Cardiac muscle cell (in vitro differentiated cells and primary cell): Measurements from ENCODE around the gene TMEM52B. TPM values are rescaled to one million over a fixed set of nuclear protein-coding genes. Genes with fewer than 3 reads are reported as not detected.

ENCODE experiments used
- DNase-seq, 2 donors: peaks; one replicate each; pipeline versions ENCODE4 v3.0.0 to v3.0.0-alpha.2; 2010 to 2017; ENCODE audit warnings: low read depth in 1 of 2, low spot score in 1 of 2
- H3K27ac ChIP-seq: fragments of 200-600 bp; sonication (generic); 2 replicates; pipeline ENCODE4 v1.5.1; 2016
- H3K27me3 ChIP-seq: fragments of 200-600 bp; sonication (generic); 2 replicates; pipeline ENCODE4 v1.6.0; 2016; ENCODE audit warnings: control low read depth
- H3K36me3 ChIP-seq: fragments of 200-600 bp; sonication (generic); 2 replicates; pipeline ENCODE4 v1.5.1; 2016; ENCODE audit warnings: control low read depth
- H3K4me1 ChIP-seq: fragments of 200-600 bp; sonication (generic); 2 replicates; pipeline ENCODE4 v1.8.1; 2017; ENCODE audit warnings: low read depth, mild to moderate bottlenecking, mixed run types
- H3K4me3 ChIP-seq: fragments of 200-600 bp; sonication (generic); 2 replicates; pipeline ENCODE4 v1.5.1; 2016; ENCODE audit warnings: mild to moderate bottlenecking
- H3K9me3 ChIP-seq: fragments of 200-600 bp; sonication (generic); 2 replicates; pipeline ENCODE4 v1.5.1; 2017; ENCODE audit warnings: low read depth, mild to moderate bottlenecking, control low read depth
- polyA plus RNA-seq: library from polyadenylated mRNA; unstranded; fragments of >200 nt; fragmentation: Nextera tagmentation; extraction: Ambion mirVana; gene quantifications from 2 replicates; pipeline ENCODE4 v1.2.1, GENCODE V29; 2016
- total RNA-seq: library from RNA; depleted of rRNA; stranded (reverse); fragments of >200 nt; gene quantifications from 2 replicates; pipeline ENCODE4 v1.2.3, GENCODE V29; 2016
- TF ChIP-seq, protein P1 (sequence below): IDR thresholded peaks from 2 replicates; pipeline ENCODE4 v1.5.1; 2012; ENCODE audit warnings: low read depth, mild to moderate bottlenecking, low read length

The TMEM52B gene
- total and polyA plus RNA-seq, 2 experiments from 2014 or later, result not detected

DNA sequence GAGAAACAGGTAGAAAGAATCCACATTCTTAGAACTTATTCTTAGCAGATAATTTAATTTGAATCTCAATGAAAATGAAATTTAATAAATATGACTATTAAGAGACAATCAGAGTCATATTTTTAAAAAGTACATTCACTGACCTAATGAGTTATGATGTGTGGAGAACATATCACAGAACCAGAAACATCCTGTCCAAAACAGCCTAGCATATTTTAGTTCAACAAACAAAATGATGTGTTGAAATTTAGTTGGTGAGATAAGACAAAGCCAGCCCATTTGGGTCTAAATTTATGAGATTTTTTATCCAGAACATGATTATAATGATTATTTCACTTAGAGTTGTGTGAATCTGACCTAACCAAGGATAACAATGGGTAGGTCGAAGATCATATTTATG, 59.7 kb downstream of the TMEM52B start:
- Histone ChIP-seq H3K4me3 (no peak overlapping the region), H3K4me1 (no peaks in the 10 kb centered on the region), H3K27me3 (no peaks in the 10 kb centered on the region), H3K9me3 (no peaks in the 10 kb centered on the region), H3K36me3 (no peaks in the 10 kb centered on the region), H3K27ac (no peak overlapping the region)
- DNase-seq, result no peak
- TF ChIP-seq, protein P1, sequence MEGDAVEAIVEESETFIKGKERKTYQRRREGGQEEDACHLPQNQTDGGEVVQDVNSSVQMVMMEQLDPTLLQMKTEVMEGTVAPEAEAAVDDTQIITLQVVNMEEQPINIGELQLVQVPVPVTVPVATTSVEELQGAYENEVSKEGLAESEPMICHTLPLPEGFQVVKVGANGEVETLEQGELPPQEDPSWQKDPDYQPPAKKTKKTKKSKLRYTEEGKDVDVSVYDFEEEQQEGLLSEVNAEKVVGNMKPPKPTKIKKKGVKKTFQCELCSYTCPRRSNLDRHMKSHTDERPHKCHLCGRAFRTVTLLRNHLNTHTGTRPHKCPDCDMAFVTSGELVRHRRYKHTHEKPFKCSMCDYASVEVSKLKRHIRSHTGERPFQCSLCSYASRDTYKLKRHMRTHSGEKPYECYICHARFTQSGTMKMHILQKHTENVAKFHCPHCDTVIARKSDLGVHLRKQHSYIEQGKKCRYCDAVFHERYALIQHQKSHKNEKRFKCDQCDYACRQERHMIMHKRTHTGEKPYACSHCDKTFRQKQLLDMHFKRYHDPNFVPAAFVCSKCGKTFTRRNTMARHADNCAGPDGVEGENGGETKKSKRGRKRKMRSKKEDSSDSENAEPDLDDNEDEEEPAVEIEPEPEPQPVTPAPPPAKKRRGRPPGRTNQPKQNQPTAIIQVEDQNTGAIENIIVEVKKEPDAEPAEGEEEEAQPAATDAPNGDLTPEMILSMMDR, result no peak

DNA sequence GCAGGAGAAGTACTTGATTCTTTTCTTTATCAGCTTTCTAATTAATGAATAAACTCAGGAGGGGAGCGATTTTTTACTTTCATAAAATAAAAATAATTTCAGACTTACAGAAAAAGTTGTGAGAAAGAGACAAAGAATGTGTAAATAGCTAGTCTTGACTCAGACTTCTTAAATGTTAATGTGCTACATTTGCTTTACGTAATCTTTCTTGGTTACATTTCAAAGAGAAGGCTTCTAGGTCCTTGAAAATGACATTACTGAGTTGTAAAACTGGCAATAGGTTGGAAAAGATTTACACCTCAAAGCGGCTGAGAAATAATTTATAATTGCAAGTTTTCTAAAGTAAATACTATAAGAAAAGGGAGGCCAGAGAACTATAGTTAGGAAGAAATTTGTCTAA, 62.5 kb downstream of the TMEM52B start:
- no peaks in the 10 kb centered on the region for H3K36me3 ChIP-seq
- DNase-seq, result no peak
- H3K4me1 ChIP-seq, result no peaks in the 10 kb centered on the region
- no peak overlapping the region for H3K27ac ChIP-seq
- TF ChIP-seq, protein P1, result no peak
- H3K27me3 ChIP-seq, result no peaks in the 10 kb centered on the region
- H3K9me3 ChIP-seq, result no peaks in the 10 kb centered on the region
- H3K4me3 ChIP-seq, result no peak overlapping the region

Other genes with a start within 250 kb of the TMEM52B start
- gene CLEC2A, start 246.7 kb upstream of the TMEM52B start, total RNA-seq, result not detected in 2 replicates
- not detected in 2 replicates for gene CLEC2A, start 246.7 kb upstream of the TMEM52B start, polyA plus RNA-seq
- gene CLEC12A, start 207.6 kb upstream of the TMEM52B start, total RNA-seq, result not detected in 2 replicates
- gene CLEC12A, start 207.6 kb upstream of the TMEM52B start, polyA plus RNA-seq, result not detected in 2 replicates
- gene CLEC1B, start 179.9 kb upstream of the TMEM52B start, total RNA-seq, result 0.95 and 1.2 TPM in 2 replicates
- gene CLEC1B, start 179.9 kb upstream of the TMEM52B start, polyA plus RNA-seq, result not detected in 2 replicates
- not detected in 2 replicates for gene CLEC12B, start 168.4 kb upstream of the TMEM52B start, total RNA-seq
- not detected in 2 replicates for gene CLEC12B, start 168.4 kb upstream of the TMEM52B start, polyA plus RNA-seq
- not detected in 2 replicates for gene CLEC9A, start 148.3 kb upstream of the TMEM52B start, total RNA-seq
- not detected in 2 replicates for gene CLEC9A, start 148.3 kb upstream of the TMEM52B start, polyA plus RNA-seq
- not detected in 2 replicates for gene CLEC1A, start 80.0 kb upstream of the TMEM52B start, total RNA-seq
- not detected in 2 replicates for gene CLEC1A, start 80.0 kb upstream of the TMEM52B start, polyA plus RNA-seq
- not detected in 2 replicates for gene CLEC7A, start 48.8 kb upstream of the TMEM52B start, total RNA-seq
- gene CLEC7A, start 48.8 kb upstream of the TMEM52B start, polyA plus RNA-seq, result not detected in 2 replicates
- 0.11 TPM in 1 of 2 replicates, not detected in the other for gene OLR1, start 6.9 kb upstream of the TMEM52B start, total RNA-seq
- gene OLR1, start 6.9 kb upstream of the TMEM52B start, polyA plus RNA-seq, result 0.28 TPM in 1 of 2 replicates, not detected in the other
- 59.0 and 62.1 TPM in 2 replicates for gene GABARAPL1, start 33.8 kb downstream of the TMEM52B start, total RNA-seq
- 71.6 and 82.9 TPM in 2 replicates for gene GABARAPL1, start 33.8 kb downstream of the TMEM52B start, polyA plus RNA-seq
- gene KLRD1, start 128.8 kb downstream of the TMEM52B start, total RNA-seq, result 0.04 and 0.42 TPM in 2 replicates
- 0.10 and 0.19 TPM in 2 replicates for gene KLRD1, start 128.8 kb downstream of the TMEM52B start, polyA plus RNA-seq
- 0.07 TPM in 1 of 2 replicates, not detected in the other for gene KLRK1, start 211.0 kb downstream of the TMEM52B start, total RNA-seq
- gene KLRK1, start 211.0 kb downstream of the TMEM52B start, polyA plus RNA-seq, result 0.15 TPM in 1 of 2 replicates, not detected in the other
- not detected in 2 replicates for gene KLRC4, start 230.7 kb downstream of the TMEM52B start, total RNA-seq
- gene KLRC4, start 230.7 kb downstream of the TMEM52B start, polyA plus RNA-seq, result not detected in 2 replicates
- not detected in 2 replicates for gene KLRC3, start 241.6 kb downstream of the TMEM52B start, total RNA-seq
- 0.15 TPM in 1 of 2 replicates, not detected in the other for gene KLRC3, start 241.6 kb downstream of the TMEM52B start, polyA plus RNA-seq